Activated T-cell treated with anti-CD3 and anti-CD28 coated beads, Interleukin-2, amount 50 U/mL, for 72 hours (primary cell): ENCODE measurements around the gene GLB1L3. TPM values are rescaled to one million over a fixed set of nuclear protein-coding genes. Genes with fewer than 3 reads are reported as not detected.
"Not testable (repeated sequence)": the region's sequence is repeated elsewhere in the genome, so short reads cannot be mapped to it uniquely, and the experiment has no call there.

Experiments
- ATAC-seq, 2 donors: fragments of 150-1000 bp; cut with Tn5 transposase; replicated peaks in 1 of 2; 2 replicates each; pipeline ENCODE4 v1.10.0; 2021; ENCODE audit warnings: moderate library complexity in 2 of 2, mild to moderate bottlenecking in 1 of 2
- DNase-seq, 2 donors: peaks; one replicate each; pipeline ENCODE4 v3.0.0; 2021 to 2022; ENCODE audit warnings: mixed read lengths in 1 of 2
- H3K27ac Mint-ChIP-seq: one replicate; pipeline ENCODE4 v1.8.0; 2022; ENCODE audit warnings: mild to moderate bottlenecking, moderate library complexity, mixed read lengths
- H3K27me3 Mint-ChIP-seq: one replicate; pipeline ENCODE4 v1.8.0; 2022; ENCODE audit warnings: low read depth, mixed read lengths
- H3K36me3 Mint-ChIP-seq, 2 donors: one replicate each; pipeline ENCODE4 v1.8.0; 2022; ENCODE audit warnings: mixed read lengths in 2 of 2, mild to moderate bottlenecking in 1 of 2; ENCODE audit not compliant: insufficient read depth in 2 of 2
- H3K4me1 Mint-ChIP-seq: one replicate; pipeline ENCODE4 v1.8.0; 2022; ENCODE audit warnings: low read depth, mixed read lengths
- H3K4me3 Mint-ChIP-seq, 2 donors: one replicate each; pipeline ENCODE4 v1.8.0; 2022; ENCODE audit warnings: mild to moderate bottlenecking in 2 of 2, mixed read lengths in 2 of 2, moderate library complexity in 2 of 2
- H3K9me3 Mint-ChIP-seq, 2 donors: one replicate each; pipeline ENCODE4 v1.8.0; 2022; ENCODE audit warnings: mixed read lengths in 2 of 2
- total RNA-seq, 2 donors: library from RNA; stranded (reverse); gene quantifications; one replicate each; pipeline ENCODE4 v1.2.3, GENCODE V29; 2022

The GLB1L3 gene
- total RNA-seq, 2 donors from 2014 or later, result 13.0 to 13.6 TPM

- H3K27me3 Mint-ChIP-seq, H3K9me3 Mint-ChIP-seq, ATAC-seq, H3K36me3 Mint-ChIP-seq, DNase-seq: not testable (repeated sequence)
- peaks cover 38% of the 10 kb centered on the region for H3K4me1 Mint-ChIP-seq
- H3K4me3 Mint-ChIP-seq, result peak overlapping the region in 1 of 2 donors; percentile 69
- peak overlapping the region; percentile 43 for H3K27ac Mint-ChIP-seq
These were observed 21.0 kb upstream of the GLB1L3 start for GRCh38 chr11:134255184-134255561.

GRCh38 chr11:134257101-134257500 is 19.1 kb upstream of the GLB1L3 start:
- peaks cover 2 to 6% of the 10 kb centered on the region in 2 donors for H3K36me3 Mint-ChIP-seq
- no peaks in the 10 kb centered on the region for H3K27me3 Mint-ChIP-seq
- no peak for DNase-seq
- H3K27ac Mint-ChIP-seq, result no peak overlapping the region
- no peak overlapping the region for H3K4me3 Mint-ChIP-seq
- H3K9me3 Mint-ChIP-seq, result no peaks in the 10 kb centered on the region
- ATAC-seq, result no peak
- H3K4me1 Mint-ChIP-seq, result peaks cover 27% of the 10 kb centered on the region

GRCh38 chr11:134258577-134258976 is 17.6 kb upstream of the GLB1L3 start:
- Mint-ChIP-seq H3K27ac (no peak overlapping the region), H3K27me3 (no peaks in the 10 kb centered on the region), H3K36me3 (peaks cover 2 to 3% of the 10 kb centered on the region in 2 donors), H3K4me1 (peaks cover 23% of the 10 kb centered on the region), H3K4me3 (no peak overlapping the region), H3K9me3 (no peaks in the 10 kb centered on the region)
- ATAC-seq (no peak), DNase-seq (no peak)

GRCh38 chr11:134260503-134260902 is 15.7 kb upstream of the GLB1L3 start:
- no peak overlapping the region for H3K27ac Mint-ChIP-seq
- no peak overlapping the region for H3K4me3 Mint-ChIP-seq
- peaks cover 6% of the 10 kb centered on the region for H3K4me1 Mint-ChIP-seq

GRCh38 chr11:134260983-134261382 is 15.2 kb upstream of the GLB1L3 start:
- H3K27me3 Mint-ChIP-seq, result no peaks in the 10 kb centered on the region
- peaks cover 2% of the 10 kb centered on the region for H3K4me1 Mint-ChIP-seq
- no peak for ATAC-seq
- H3K4me3 Mint-ChIP-seq, result no peak overlapping the region
- peaks cover 0 to 3% of the 10 kb centered on the region in 2 donors for H3K36me3 Mint-ChIP-seq
- no peak for DNase-seq
- no peak overlapping the region for H3K27ac Mint-ChIP-seq
- no peaks in the 10 kb centered on the region for H3K9me3 Mint-ChIP-seq

More at GRCh38 chr11:134260503-134260902, 15.7 kb upstream of the GLB1L3 start:
- H3K27me3 Mint-ChIP-seq, result no peaks in the 10 kb centered on the region
- peaks cover 0 to 3% of the 10 kb centered on the region in 2 donors for H3K36me3 Mint-ChIP-seq
- no peak for ATAC-seq
- DNase-seq, result no peak
- no peaks in the 10 kb centered on the region for H3K9me3 Mint-ChIP-seq

- Mint-ChIP-seq H3K4me1 (no peaks in the 10 kb centered on the region), H3K4me3 (no peak overlapping the region), H3K9me3 (no peaks in the 10 kb centered on the region), H3K36me3 (peaks cover 0 to 3% of the 10 kb centered on the region in 2 donors), H3K27ac (no peak overlapping the region), H3K27me3 (no peaks in the 10 kb centered on the region)
- ATAC-seq (peak; percentile 55 to 62), DNase-seq (peak; percentile 38 to 40)
These were observed 14.3 kb upstream of the GLB1L3 start for GRCh38 chr11:134261626-134262488.

GRCh38 chr11:134264966-134265764 is 11.0 kb upstream of the GLB1L3 start:
- no peak overlapping the region for H3K27ac Mint-ChIP-seq
- no peak for ATAC-seq

GRCh38 chr11:134266440-134266839 is 9.7 kb upstream of the GLB1L3 start:
- H3K27me3 Mint-ChIP-seq, result no peaks in the 10 kb centered on the region
- DNase-seq (no peak), ATAC-seq (no peak)
- no peaks in the 10 kb centered on the region for H3K36me3 Mint-ChIP-seq
- no peak overlapping the region for H3K4me3 Mint-ChIP-seq
- peaks cover 14% of the 10 kb centered on the region for H3K4me1 Mint-ChIP-seq
- no peaks in the 10 kb centered on the region for H3K9me3 Mint-ChIP-seq
- H3K27ac Mint-ChIP-seq, result no peak overlapping the region

More at GRCh38 chr11:134264966-134265764, 11.0 kb upstream of the GLB1L3 start:
- Mint-ChIP-seq H3K4me1 (peaks cover 4% of the 10 kb centered on the region), H3K9me3 (no peaks in the 10 kb centered on the region), H3K4me3 (no peak overlapping the region), H3K36me3 (no peaks in the 10 kb centered on the region), H3K27me3 (no peaks in the 10 kb centered on the region)
- no peak for DNase-seq

- DNase-seq, result no peak
- Mint-ChIP-seq H3K4me1 (peaks cover 14% of the 10 kb centered on the region), H3K4me3 (no peak overlapping the region), H3K27ac (no peak overlapping the region), H3K9me3 (no peaks in the 10 kb centered on the region), H3K36me3 (no peaks in the 10 kb centered on the region), H3K27me3 (no peaks in the 10 kb centered on the region)
- ATAC-seq, result no peak
These were observed 9.3 kb upstream of the GLB1L3 start for GRCh38 chr11:134266841-134267251.

GRCh38 chr11:134267461-134267860 is 8.7 kb upstream of the GLB1L3 start:
- Mint-ChIP-seq H3K36me3 (no peaks in the 10 kb centered on the region), H3K4me3 (no peak overlapping the region), H3K9me3 (no peaks in the 10 kb centered on the region), H3K27me3 (no peaks in the 10 kb centered on the region), H3K27ac (no peak overlapping the region), H3K4me1 (peaks cover 18% of the 10 kb centered on the region)
- DNase-seq (no peak), ATAC-seq (no peak)

GRCh38 chr11:134267966-134268365 is 8.2 kb upstream of the GLB1L3 start:
- peaks cover 23% of the 10 kb centered on the region for H3K4me1 Mint-ChIP-seq
- H3K9me3 Mint-ChIP-seq, result no peaks in the 10 kb centered on the region
- H3K4me3 Mint-ChIP-seq, result no peak overlapping the region
- no peaks in the 10 kb centered on the region for H3K36me3 Mint-ChIP-seq
- no peaks in the 10 kb centered on the region for H3K27me3 Mint-ChIP-seq
- ATAC-seq, result no peak
- DNase-seq, result no peak
- no peak overlapping the region for H3K27ac Mint-ChIP-seq

- Mint-ChIP-seq H3K27me3 (no peaks in the 10 kb centered on the region), H3K4me1 (peaks cover 46% of the 10 kb centered on the region), H3K36me3 (peaks cover 0 to 1% of the 10 kb centered on the region in 2 donors), H3K27ac (no peak overlapping the region), H3K9me3 (no peaks in the 10 kb centered on the region), H3K4me3 (peak overlapping the region; percentile 38 to 65)
- ATAC-seq (peak; percentile 49 to 54), DNase-seq (no peak)
These were observed 5.9 kb upstream of the GLB1L3 start for GRCh38 chr11:134270250-134270714.

GRCh38 chr11:134271978-134272377 is 4.2 kb upstream of the GLB1L3 start:
- H3K4me3 Mint-ChIP-seq, result no peak overlapping the region
- DNase-seq, result no peak
- peaks cover 0 to 4% of the 10 kb centered on the region in 2 donors for H3K36me3 Mint-ChIP-seq
- H3K27me3 Mint-ChIP-seq, result no peaks in the 10 kb centered on the region
- H3K27ac Mint-ChIP-seq, result no peak overlapping the region
- peaks cover 49% of the 10 kb centered on the region for H3K4me1 Mint-ChIP-seq
- ATAC-seq, result no peak
- H3K9me3 Mint-ChIP-seq, result no peaks in the 10 kb centered on the region
